Measurements from ENCODE around the gene ACOXL. TPM values are rescaled to one million over a fixed set of nuclear protein-coding genes. Genes with fewer than 3 reads are reported as not detected.

ACOXL gene
- total RNA-seq, 4 donors from 2014 or later = not detected

DNA sequence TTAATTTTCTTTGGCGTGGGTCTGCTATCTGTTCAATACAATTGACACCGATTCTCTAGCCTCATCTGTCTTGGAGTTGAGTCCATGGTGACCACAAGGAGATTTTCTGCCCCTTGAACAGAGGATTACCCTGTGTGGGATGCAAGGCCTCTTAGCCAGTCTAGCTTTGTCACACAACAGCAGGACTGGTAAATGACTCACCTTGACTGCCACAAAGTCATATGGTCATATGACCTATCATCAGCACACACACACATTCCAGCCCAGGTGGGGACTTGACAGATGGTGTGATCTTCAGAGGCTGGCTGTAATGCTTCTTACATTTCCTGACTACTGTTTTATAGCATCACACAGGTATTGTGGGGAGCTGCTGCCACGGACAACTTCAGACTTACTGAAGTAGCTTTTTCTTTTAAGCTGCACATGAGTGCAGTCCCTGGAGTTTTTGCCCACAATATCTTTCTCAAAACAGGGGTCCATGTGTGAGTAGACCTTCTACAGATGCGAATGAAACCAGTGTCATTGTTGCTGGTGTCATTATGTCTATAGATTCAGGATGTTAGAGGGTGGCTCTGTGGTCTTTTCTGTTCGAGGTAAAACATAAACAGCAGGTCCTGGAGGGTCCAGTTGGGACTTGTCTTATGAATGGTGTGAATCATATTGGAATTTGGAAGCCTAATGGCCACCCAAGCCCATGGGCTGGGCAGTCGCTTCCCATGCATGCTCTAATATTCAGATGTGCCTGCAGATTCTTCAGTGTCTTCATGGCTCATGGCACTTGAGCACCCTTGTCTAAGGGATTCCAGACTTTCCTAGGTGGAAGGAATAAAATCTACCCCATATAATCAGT is 18.6 kb upstream of the ACOXL start:
- H3K27me3 ChIP-seq = no peaks in the 10 kb centered on the region
- H3K27ac ChIP-seq = no peak overlapping the region
- no peaks in the 10 kb centered on the region for H3K9me3 ChIP-seq
- TF ChIP-seq POLR2A (IDR thresholded peaks at IDR 0.05) (no peak), CTCF (IDR thresholded peaks at IDR 0.05) (no peak)
- H3K4me1 ChIP-seq = no peaks in the 10 kb centered on the region
- H3K36me3 ChIP-seq = no peaks in the 10 kb centered on the region
- no peak for DNase-seq
- no peak overlapping the region for H3K4me3 ChIP-seq

- no peaks in the 10 kb centered on the region for H3K9me3 ChIP-seq
- H3K27ac ChIP-seq = no peak overlapping the region
- TF ChIP-seq POLR2A (IDR thresholded peaks at IDR 0.05) (no peak), CTCF (IDR thresholded peaks at IDR 0.05) (no peak)
- no peaks in the 10 kb centered on the region for H3K4me1 ChIP-seq
- H3K36me3 ChIP-seq = no peaks in the 10 kb centered on the region
- DNase-seq = no peak
- no peak overlapping the region for H3K4me3 ChIP-seq
- H3K27me3 ChIP-seq = no peaks in the 10 kb centered on the region
Observed at GRCh38 chr2:110714452-110715224, 17.7 kb upstream of the ACOXL start.

DNA sequence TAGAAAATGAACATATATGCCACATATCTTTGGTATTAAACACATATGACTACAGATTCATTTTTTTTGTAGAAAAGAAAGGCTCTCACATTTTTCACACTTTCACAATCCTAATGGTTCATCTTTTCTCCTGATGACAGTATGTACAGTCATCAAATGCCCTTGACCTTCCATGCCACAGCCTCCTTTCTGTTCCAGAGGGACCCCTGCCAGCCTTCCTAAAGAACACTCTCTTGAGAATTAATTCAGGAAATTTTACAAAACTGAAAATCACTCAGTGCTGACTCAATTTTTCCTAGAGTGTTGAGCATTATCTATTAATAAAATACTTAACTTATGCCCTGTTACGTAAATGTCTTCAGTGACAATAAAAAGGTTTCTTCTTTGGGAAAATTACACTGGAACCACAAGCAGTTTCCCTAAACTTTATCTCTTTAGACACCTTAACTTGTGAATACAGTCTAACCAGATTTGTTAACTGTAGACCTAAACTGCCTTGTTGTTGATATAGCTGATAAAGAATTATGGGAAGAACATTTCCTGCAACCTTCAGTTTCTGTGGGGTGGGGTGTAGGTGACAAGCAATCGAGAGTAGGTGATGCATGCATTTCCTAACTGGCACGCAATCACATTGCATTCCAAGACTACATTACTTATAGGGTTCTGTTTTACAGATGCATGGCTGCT is 15.3 kb upstream of the ACOXL start:
- H3K36me3 ChIP-seq = no peaks in the 10 kb centered on the region
- DNase-seq = no peak

GRCh38 chr2:110717734-110718133 is 14.6 kb upstream of the ACOXL start:
- DNase-seq = no peak
- Histone ChIP-seq H3K27me3 (no peaks in the 10 kb centered on the region), H3K4me3 (no peak overlapping the region), H3K4me1 (no peaks in the 10 kb centered on the region), H3K36me3 (no peaks in the 10 kb centered on the region), H3K9me3 (no peaks in the 10 kb centered on the region), H3K27ac (no peak overlapping the region)
- TF ChIP-seq CTCF (IDR thresholded peaks at IDR 0.05) (no peak), POLR2A (IDR thresholded peaks at IDR 0.05) (no peak)

More for the DNA sequence above, 15.3 kb upstream of the ACOXL start:
- H3K9me3 ChIP-seq = no peaks in the 10 kb centered on the region
- no peak overlapping the region for H3K4me3 ChIP-seq
- H3K27me3 ChIP-seq = no peaks in the 10 kb centered on the region
- no peak overlapping the region for H3K27ac ChIP-seq
- H3K4me1 ChIP-seq = no peaks in the 10 kb centered on the region
- TF ChIP-seq CTCF (IDR thresholded peaks at IDR 0.05) (no peak), POLR2A (IDR thresholded peaks at IDR 0.05) (no peak)

DNA sequence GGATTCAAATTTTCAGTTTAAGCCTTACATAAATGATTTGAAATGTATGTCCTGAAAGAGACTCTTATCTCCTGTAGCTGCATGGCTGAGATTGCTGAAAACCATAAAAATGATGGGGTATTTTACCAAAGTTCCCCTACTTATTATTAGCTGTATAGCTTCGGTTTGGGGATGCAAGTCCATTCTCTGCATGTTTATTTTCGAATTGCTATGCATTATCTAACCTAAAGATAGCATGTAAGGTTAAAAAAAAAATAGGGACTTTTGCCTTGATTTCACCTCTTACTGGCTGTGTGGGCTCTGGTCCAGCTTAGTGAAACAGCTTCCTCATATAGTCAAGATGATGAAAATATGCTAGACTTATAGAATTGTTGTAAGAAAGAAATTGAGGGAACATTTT is 14.0 kb upstream of the ACOXL start:
- H3K36me3 ChIP-seq = no peaks in the 10 kb centered on the region
- no peaks in the 10 kb centered on the region for H3K27me3 ChIP-seq

More for the DNA sequence above, 14.0 kb upstream of the ACOXL start:
- DNase-seq = no peak
- Histone ChIP-seq H3K4me3 (no peak overlapping the region), H3K4me1 (no peaks in the 10 kb centered on the region), H3K27ac (no peak overlapping the region), H3K9me3 (no peaks in the 10 kb centered on the region)
- no peak for TF ChIP-seq POLR2A (IDR thresholded peaks at IDR 0.05)
- no peak for TF ChIP-seq CTCF (IDR thresholded peaks at IDR 0.05)
